GM23338 (cell line): Measurements from ENCODE around the gene GIGYF2. TPM values are rescaled to one million over a fixed set of nuclear protein-coding genes. Genes with fewer than 3 reads are reported as not detected.

ENCODE experiments used
- ATAC-seq: fragments of 200-7000 bp; cut with Tn5 transposase; 3 replicates; pipeline ENCODE4 v1.9.1; 2020
- DNase-seq: peaks from one replicate; pipeline ENCODE4 v3.0.0-alpha.2; 2015; ENCODE audit warnings: low spot score
- H2AFZ ChIP-seq: fragments of 200-600 bp; sonication (generic); 2 replicates; pipeline ENCODE4 v1.8.0; 2016; ENCODE audit warnings: antibody characterized with exemption, mild to moderate bottlenecking, moderate library complexity
- H3F3A ChIP-seq: fragments of 200-600 bp; sonication (generic); replicated peaks from 2 replicates; pipeline ENCODE4 v1.8.0; 2017; ENCODE audit warnings: antibody characterized with exemption, mixed run types, low read depth
- H3K27ac ChIP-seq: fragments of 200-600 bp; sonication (generic); 2 replicates; pipeline ENCODE4 v1.6.1; 2016; ENCODE audit warnings: low read depth
- H3K27me3 ChIP-seq: fragments of 200-600 bp; sonication (generic); 2 replicates; pipeline ENCODE4 v1.8.0; 2016; ENCODE audit warnings: mild to moderate bottlenecking, mixed run types, moderate library complexity; ENCODE audit not compliant: insufficient read depth
- H3K36me3 ChIP-seq: fragments of 200-600 bp; sonication (generic); 2 replicates; pipeline ENCODE4 v1.8.0; 2016; ENCODE audit warnings: mild to moderate bottlenecking; ENCODE audit not compliant: insufficient read depth
- H3K4me1 ChIP-seq: fragments of 200-600 bp; sonication (generic); 2 replicates; pipeline ENCODE4 v1.8.0; 2016; ENCODE audit warnings: mild to moderate bottlenecking, moderate library complexity; ENCODE audit not compliant: insufficient read depth
- H3K4me2 ChIP-seq: fragments of 200-600 bp; sonication (generic); 2 replicates; pipeline ENCODE4 v1.7.1; 2017; ENCODE audit warnings: mixed run types
- H3K4me3 ChIP-seq: fragments of 200-600 bp; sonication (generic); 2 replicates; pipeline ENCODE4 v1.6.1; 2016; ENCODE audit warnings: mixed run types
- H3K79me2 ChIP-seq: fragments of 200-600 bp; sonication (generic); replicated peaks from 2 replicates; pipeline ENCODE4 v1.8.0; 2017; ENCODE audit warnings: mild to moderate bottlenecking; ENCODE audit not compliant: insufficient read depth
- H3K9me2 ChIP-seq: fragments of 200-600 bp; sonication (generic); 2 replicates; pipeline ENCODE4 v1.8.0; 2017; ENCODE audit not compliant: insufficient read depth
- H4K20me1 ChIP-seq: fragments of 200-600 bp; sonication (generic); replicated peaks from 2 replicates; pipeline ENCODE4 v1.8.0; 2017; ENCODE audit warnings: mild to moderate bottlenecking; ENCODE audit not compliant: insufficient read depth
- H3K27ac Mint-ChIP-seq: 2 replicates; pipeline ENCODE4 v1.8.0; 2020; ENCODE audit warnings: inconsistent platforms, mild to moderate bottlenecking, moderate library complexity, mixed read lengths
- H3K27me3 Mint-ChIP-seq: 3 replicates; pipeline ENCODE4 v1.8.0; 2022; ENCODE audit warnings: low read depth, mild to moderate bottlenecking, moderate library complexity, mixed read lengths, inconsistent platforms; ENCODE audit not compliant: insufficient read depth, poor library complexity
- H3K36me3 Mint-ChIP-seq: 3 replicates; pipeline ENCODE4 v1.8.0; 2021; ENCODE audit warnings: low read depth, mild to moderate bottlenecking, inconsistent platforms, moderate library complexity, mixed read lengths
- H3K4me1 Mint-ChIP-seq: 3 replicates; pipeline ENCODE4 v1.8.0; 2020; ENCODE audit warnings: mild to moderate bottlenecking, inconsistent platforms, mixed read lengths
- H3K4me3 Mint-ChIP-seq: 3 replicates; pipeline ENCODE4 v1.8.0; 2021; ENCODE audit warnings: moderate library complexity, mild to moderate bottlenecking, inconsistent platforms, mixed read lengths
- H3K9me3 Mint-ChIP-seq: 3 replicates; pipeline ENCODE4 v1.8.0; 2020; ENCODE audit warnings: moderate library complexity, mild to moderate bottlenecking, inconsistent platforms, mixed read lengths
- CREB1 ChIP-seq: fragments of 250-450 bp; sonication (Bioruptor Pico); IDR thresholded peaks from 2 replicates; pipeline ENCODE4 v1.5.0; 2020; ENCODE audit warnings: low read depth, mild to moderate bottlenecking, moderate library complexity
- ETS1 ChIP-seq: IDR thresholded peaks from 2 replicates; pipeline ENCODE4 v1.6.1; 2016; ENCODE audit warnings: antibody characterized with exemption
- EZH2 ChIP-seq: fragments of 200-600 bp; sonication (generic); IDR thresholded peaks from one replicate; pipeline ENCODE4 v1.8.0; 2017; ENCODE audit warnings: antibody characterized with exemption, mild to moderate bottlenecking, low read depth; ENCODE audit not compliant: unreplicated experiment
- EZH2phosphoT487 ChIP-seq: fragments of 200-600 bp; sonication (generic); IDR thresholded peaks from one replicate; pipeline ENCODE4 v1.8.1; 2018; ENCODE audit warnings: antibody characterized with exemption; ENCODE audit not compliant: unreplicated experiment
- JUNB ChIP-seq: IDR thresholded peaks from one replicate; pipeline ENCODE4 v1.6.1; 2016; ENCODE audit warnings: antibody characterized with exemption; ENCODE audit not compliant: unreplicated experiment
- NANOG ChIP-seq: IDR thresholded peaks from 2 replicates; pipeline ENCODE4 v1.6.1; 2016; ENCODE audit warnings: antibody characterized with exemption, borderline replicate concordance
- POLR2AphosphoS5 ChIP-seq: IDR thresholded peaks from 2 replicates; pipeline ENCODE4 v1.6.1; 2016; ENCODE audit warnings: antibody characterized with exemption, low read depth
- STAT1 ChIP-seq: IDR thresholded peaks from one replicate; pipeline ENCODE4 v1.6.1; 2016; ENCODE audit warnings: antibody characterized with exemption; ENCODE audit not compliant: unreplicated experiment
- ZNF114 ChIP-seq: fragments of 250-450 bp; sonication (Bioruptor Pico); IDR thresholded peaks from 2 replicates; pipeline ENCODE4 v1.5.0; 2020; ENCODE audit warnings: mild to moderate bottlenecking, moderate library complexity
- ZNF331 ChIP-seq: fragments of 250-450 bp; sonication (Bioruptor Pico); IDR thresholded peaks from 2 replicates; pipeline ENCODE4 v1.5.0; 2020; ENCODE audit warnings: low read depth, mild to moderate bottlenecking, moderate library complexity
- ZNF462 ChIP-seq: fragments of 250-450 bp; sonication (Bioruptor Pico); IDR thresholded peaks from 2 replicates; pipeline ENCODE4 v1.5.0; 2020; ENCODE audit warnings: mild to moderate bottlenecking, moderate library complexity
- polyA plus RNA-seq: library from polyadenylated mRNA; unstranded; fragments of >200 nt; fragmentation: Nextera tagmentation; extraction: Ambion mirVana; gene quantifications from 2 replicates; pipeline ENCODE4 v1.2.1, GENCODE V29; 2016
- total RNA-seq: library from RNA; depleted of rRNA; stranded (reverse); fragments of >200 nt; shearing (Covaris generic); gene quantifications from 2 replicates; pipeline ENCODE4 v1.2.3, GENCODE V29; 2014
- TF ChIP-seq, protein P1 (sequence below), 2 experiments: fragments of 200-600 bp in 1 of 2; sonication (generic) in 1 of 2; conservative IDR thresholded peaks; 2 replicates each; pipeline versions ENCODE4 v1.5.1 to v1.6.1; 2016 to 2017; ENCODE audit warnings: antibody characterized with exemption in 2 of 2, low read depth in 2 of 2, mild to moderate bottlenecking in 2 of 2, moderate library complexity in 1 of 2
- TF ChIP-seq, protein P2 (sequence below): IDR thresholded peaks from one replicate; pipeline ENCODE4 v1.6.1; 2018; ENCODE audit warnings: antibody characterized with exemption; ENCODE audit not compliant: unreplicated experiment

The GIGYF2 gene
- total and polyA plus RNA-seq, 2 experiments from 2014 or later, result 48.9 to 104 TPM

- Mint-ChIP-seq H3K27ac (peak overlapping the region; percentile 90), H3K4me1 (peaks cover 25% of the 10 kb centered on the region), H3K9me3 (no peaks in the 10 kb centered on the region), H3K4me3 (peak overlapping the region; percentile 97), H3K27me3 (peaks cover 12% of the 10 kb centered on the region), H3K36me3 (peaks cover 3% of the 10 kb centered on the region; the same call in 2 of the 3 replicates)
- peak overlapping the region; percentile 96 for H3K4me3 ChIP-seq
- no peaks in the 10 kb centered on the region for H3K9me2 ChIP-seq
- ATAC-seq, result no peak
- no peaks in the 10 kb centered on the region for H3K27me3 ChIP-seq
- H3K4me2 ChIP-seq, result peak overlapping the region; percentile 80
- peaks cover 20% of the 10 kb centered on the region for H3K4me1 ChIP-seq
- peak overlapping the region; percentile 95 for H3K27ac ChIP-seq
- DNase-seq, result no peak
- H4K20me1 ChIP-seq, result peaks cover 29% of the 10 kb centered on the region
- TF ChIP-seq CREB1 (CRISPR knock-in tag) (no peak), ZNF462 (CRISPR knock-in tag) (no peak), NANOG (no peak), EZH2 (no peak), ETS1 (no peak), EZH2phosphoT487 (no peak), STAT1 (no peak), ZNF331 (CRISPR knock-in tag) (no peak), JUNB (no peak), ZNF114 (CRISPR knock-in tag) (no peak), POLR2AphosphoS5 (no peak)
- TF ChIP-seq, protein P1, sequence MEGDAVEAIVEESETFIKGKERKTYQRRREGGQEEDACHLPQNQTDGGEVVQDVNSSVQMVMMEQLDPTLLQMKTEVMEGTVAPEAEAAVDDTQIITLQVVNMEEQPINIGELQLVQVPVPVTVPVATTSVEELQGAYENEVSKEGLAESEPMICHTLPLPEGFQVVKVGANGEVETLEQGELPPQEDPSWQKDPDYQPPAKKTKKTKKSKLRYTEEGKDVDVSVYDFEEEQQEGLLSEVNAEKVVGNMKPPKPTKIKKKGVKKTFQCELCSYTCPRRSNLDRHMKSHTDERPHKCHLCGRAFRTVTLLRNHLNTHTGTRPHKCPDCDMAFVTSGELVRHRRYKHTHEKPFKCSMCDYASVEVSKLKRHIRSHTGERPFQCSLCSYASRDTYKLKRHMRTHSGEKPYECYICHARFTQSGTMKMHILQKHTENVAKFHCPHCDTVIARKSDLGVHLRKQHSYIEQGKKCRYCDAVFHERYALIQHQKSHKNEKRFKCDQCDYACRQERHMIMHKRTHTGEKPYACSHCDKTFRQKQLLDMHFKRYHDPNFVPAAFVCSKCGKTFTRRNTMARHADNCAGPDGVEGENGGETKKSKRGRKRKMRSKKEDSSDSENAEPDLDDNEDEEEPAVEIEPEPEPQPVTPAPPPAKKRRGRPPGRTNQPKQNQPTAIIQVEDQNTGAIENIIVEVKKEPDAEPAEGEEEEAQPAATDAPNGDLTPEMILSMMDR (conservative IDR thresholded peaks at IDR 0.05; ENCODE audit: low read depth in 2 of 2), result no peak
- TF ChIP-seq, protein P2, sequence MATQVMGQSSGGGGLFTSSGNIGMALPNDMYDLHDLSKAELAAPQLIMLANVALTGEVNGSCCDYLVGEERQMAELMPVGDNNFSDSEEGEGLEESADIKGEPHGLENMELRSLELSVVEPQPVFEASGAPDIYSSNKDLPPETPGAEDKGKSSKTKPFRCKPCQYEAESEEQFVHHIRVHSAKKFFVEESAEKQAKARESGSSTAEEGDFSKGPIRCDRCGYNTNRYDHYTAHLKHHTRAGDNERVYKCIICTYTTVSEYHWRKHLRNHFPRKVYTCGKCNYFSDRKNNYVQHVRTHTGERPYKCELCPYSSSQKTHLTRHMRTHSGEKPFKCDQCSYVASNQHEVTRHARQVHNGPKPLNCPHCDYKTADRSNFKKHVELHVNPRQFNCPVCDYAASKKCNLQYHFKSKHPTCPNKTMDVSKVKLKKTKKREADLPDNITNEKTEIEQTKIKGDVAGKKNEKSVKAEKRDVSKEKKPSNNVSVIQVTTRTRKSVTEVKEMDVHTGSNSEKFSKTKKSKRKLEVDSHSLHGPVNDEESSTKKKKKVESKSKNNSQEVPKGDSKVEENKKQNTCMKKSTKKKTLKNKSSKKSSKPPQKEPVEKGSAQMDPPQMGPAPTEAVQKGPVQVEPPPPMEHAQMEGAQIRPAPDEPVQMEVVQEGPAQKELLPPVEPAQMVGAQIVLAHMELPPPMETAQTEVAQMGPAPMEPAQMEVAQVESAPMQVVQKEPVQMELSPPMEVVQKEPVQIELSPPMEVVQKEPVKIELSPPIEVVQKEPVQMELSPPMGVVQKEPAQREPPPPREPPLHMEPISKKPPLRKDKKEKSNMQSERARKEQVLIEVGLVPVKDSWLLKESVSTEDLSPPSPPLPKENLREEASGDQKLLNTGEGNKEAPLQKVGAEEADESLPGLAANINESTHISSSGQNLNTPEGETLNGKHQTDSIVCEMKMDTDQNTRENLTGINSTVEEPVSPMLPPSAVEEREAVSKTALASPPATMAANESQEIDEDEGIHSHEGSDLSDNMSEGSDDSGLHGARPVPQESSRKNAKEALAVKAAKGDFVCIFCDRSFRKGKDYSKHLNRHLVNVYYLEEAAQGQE, result no peak
- H3K36me3 ChIP-seq, result no peaks in the 10 kb centered on the region
- peak overlapping the region; percentile 73; the same call in 1 of the 2 replicates for H2AFZ ChIP-seq
- no peaks in the 10 kb centered on the region for H3F3A ChIP-seq
- H3K79me2 ChIP-seq, result peaks cover 52% of the 10 kb centered on the region
Measured at GRCh38 chr2:232697807-232698110, 628 bp downstream of the GIGYF2 start.
